HG02642 (cell line): ENCODE measurements around the gene FAM98A.
A peak's percentile ranks its signal among the peaks of the same experiment; 100 is the strongest.

ENCODE experiments used
- ATAC-seq: cut with Tn5 transposase; IDR thresholded peaks from one replicate; pipeline ENCODE4 v1.9.1; 2021; ENCODE audit warnings: mild to moderate bottlenecking; ENCODE audit not compliant: unreplicated experiment, poor library complexity

Gene FAM98A

GRCh38 chr2:33598561-33599174 is 431 bp downstream of the FAM98A start:
- peak; percentile 59 for ATAC-seq

- ATAC-seq = no peak
These were observed 2.1 kb downstream of the FAM98A start for GRCh38 chr2:33597026-33597425.

- no peak for ATAC-seq
These were observed 3.7 kb downstream of the FAM98A start for GRCh38 chr2:33595385-33595784.

DNA sequence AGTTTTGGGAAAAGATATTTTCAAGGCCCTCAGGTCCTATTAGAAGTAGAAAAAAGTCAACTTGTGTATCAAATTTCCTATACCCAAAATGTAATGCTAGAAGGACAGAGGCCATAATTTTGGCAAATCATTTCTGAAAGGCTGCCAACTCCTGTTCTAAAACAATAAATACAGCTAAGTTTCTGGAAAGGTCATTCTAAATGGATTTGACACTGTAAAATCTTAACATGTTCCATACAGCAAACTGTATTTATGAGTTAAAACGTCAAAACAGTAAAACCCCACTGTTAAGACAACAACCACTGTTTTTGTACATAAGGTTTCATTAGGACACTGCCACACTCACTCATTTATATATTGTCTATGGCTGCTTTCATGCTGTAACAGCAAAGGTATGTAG is 9.7 kb downstream of the FAM98A start:
- ATAC-seq = no peak

DNA sequence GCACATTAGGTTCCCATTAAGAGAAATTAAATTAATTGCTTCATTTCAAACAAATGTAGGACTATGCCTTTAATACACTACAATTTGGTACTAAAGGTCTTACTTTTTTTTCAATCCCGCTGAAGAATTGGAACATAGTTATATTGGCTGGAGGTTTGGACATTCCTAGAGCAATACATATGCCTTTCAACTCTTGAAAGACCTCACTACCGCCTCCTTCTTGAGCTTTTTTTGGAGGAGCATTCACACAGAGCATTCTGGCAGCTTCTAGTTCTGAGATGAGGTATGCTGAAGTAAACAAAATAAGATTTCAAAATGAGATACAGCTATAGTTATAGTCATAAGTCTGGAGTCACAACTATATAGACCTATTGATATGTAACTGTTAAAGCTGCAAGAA is 10.9 kb downstream of the FAM98A start:
- no peak for ATAC-seq

DNA sequence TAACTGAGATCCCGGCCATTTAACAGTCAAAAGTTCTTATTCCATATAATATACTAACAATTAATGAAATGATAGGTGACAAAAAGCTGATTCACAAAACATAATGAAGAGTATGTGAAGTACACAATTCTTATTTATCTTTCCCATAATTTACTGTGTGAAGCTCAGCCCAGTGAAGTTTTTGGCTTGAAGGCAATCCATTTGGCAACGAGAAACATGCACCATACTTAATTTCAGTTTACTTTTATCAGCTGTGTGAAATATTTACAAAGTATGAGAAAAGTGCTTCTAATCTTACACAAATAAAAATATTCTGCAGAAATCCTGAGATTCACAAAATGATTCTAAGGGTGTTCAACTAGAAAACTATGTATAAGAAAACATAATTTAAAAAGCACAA is 12.3 kb downstream of the FAM98A start:
- ATAC-seq = no peak

DNA sequence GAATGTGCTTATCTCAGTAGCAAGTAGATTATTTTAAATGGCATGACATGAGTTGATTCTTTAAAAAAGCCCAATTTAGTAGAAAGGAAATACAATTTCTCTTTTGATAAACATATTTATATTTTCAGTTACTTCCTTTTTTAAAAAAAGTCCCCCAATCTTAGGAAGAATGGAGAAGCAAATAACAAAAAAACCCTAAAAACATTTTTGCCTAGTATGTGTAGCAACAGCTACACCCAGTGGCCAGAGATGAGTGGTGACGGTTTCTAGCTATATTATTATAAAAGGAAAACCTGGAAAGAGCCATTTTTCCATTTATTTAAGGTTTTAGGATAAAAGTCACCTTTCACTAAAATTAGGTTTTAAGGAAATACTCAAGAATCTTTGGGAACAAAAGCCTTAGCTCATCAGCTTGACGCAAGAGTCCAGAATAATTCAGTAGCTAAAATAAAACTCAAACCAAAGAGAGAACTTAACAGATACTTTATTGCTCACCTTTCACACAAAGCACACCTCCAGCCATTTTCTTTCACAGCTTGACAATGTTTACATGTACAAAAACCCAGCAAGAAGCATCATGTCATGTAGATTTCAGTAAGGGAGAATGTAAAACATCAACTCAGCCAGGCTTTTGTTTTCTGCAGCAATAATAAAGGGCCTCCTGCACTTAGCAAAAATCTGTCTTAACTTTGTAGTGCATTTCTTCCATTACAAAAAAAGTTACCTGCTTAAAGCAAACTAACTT is 15.7 kb downstream of the FAM98A start:
- ATAC-seq = no peak

DNA sequence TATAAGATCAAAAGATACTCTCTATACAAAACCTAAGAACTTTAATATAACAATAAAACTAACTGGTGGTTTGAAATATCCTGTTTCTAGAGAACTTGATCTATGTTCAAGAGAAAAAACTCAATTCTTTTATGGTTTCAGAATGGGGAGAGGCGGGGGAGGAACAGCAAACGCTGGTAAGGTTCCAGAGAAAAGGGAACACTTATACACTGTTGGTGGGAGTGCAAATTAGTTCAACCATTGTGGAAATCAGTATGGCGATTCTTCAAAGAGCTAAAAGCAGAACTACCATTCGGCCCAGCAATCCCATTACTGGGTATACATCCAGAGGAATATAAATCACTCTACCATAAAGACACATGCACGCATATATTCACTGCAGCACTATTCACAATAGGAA is 17.2 kb downstream of the FAM98A start:
- ATAC-seq = no peak

GRCh38 chr2:33579227-33579626 is 19.9 kb downstream of the FAM98A start:
- ATAC-seq = no peak

DNA sequence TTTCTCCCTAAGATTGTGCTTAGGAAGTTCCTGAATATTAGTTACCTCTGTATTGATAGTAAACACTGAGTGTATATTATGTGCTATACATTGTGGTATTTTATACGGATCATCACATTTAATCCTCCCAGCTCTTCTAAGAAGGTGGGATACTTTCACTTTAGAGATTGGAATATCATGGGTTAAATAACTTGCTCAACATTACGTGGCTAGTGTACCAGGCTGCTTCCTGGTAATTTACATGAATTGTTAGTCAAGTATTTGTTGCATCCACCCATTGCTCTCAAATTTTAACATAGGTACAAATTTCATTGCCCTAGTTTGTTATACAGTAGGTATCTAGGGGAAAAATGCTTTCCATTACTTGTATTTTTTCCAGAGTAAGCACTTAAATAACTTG is 21.4 kb downstream of the FAM98A start:
- ATAC-seq = no peak

- ATAC-seq = no peak
These were observed 22.0 kb downstream of the FAM98A start for GRCh38 chr2:33577084-33577483.

GRCh38 chr2:33573657-33574056 is 25.4 kb downstream of the FAM98A start:
- no peak for ATAC-seq

GRCh38 chr2:33570681-33571080 is 28.4 kb downstream of the FAM98A start:
- ATAC-seq = no peak

DNA sequence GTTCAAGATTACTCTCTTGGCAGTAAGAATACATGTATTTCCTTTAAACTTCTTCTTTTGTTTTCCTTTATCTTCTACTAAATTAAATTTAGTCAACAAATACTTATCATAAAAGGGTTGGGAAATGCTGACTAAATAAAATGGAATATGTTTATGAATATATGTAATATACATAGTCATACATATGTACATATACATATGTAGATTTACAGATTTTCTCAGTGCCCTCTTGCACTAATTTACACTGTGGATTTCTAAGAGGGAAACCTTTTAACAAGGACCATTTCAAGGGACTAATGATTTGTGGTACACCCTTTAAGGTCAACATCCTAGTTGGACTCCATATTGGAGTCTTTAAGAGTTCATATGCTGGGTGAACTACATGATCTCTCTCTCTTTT is 37.2 kb downstream of the FAM98A start:
- no peak for ATAC-seq

GRCh38 chr2:33560017-33560416 is 39.1 kb downstream of the FAM98A start:
- ATAC-seq = no peak

GRCh38 chr2:33559328-33559727 is 39.8 kb downstream of the FAM98A start:
- no peak for ATAC-seq

GRCh38 chr2:33555681-33556080 is 43.4 kb downstream of the FAM98A start:
- no peak for ATAC-seq

GRCh38 chr2:33552758-33553461 is 46.2 kb downstream of the FAM98A start:
- no peak for ATAC-seq

DNA sequence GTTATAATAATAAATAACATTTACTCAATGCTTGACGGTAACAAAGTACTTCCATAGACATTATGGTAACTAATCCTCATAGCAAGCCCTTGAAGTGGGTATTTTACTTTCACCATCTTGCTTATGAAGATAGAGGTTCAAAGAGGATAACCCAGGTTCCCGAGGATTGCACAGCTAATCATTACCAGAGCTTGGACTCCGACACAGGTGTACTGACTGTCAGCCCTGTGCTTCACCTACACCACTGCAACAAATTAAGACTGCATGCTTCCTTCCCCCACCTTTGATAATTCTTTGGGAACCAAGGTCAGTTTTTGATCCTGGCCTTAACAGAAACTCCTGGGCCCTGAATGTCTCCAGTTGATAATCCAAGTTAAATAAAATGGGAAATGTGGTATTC is 48.9 kb downstream of the FAM98A start:
- ATAC-seq = no peak

DNA sequence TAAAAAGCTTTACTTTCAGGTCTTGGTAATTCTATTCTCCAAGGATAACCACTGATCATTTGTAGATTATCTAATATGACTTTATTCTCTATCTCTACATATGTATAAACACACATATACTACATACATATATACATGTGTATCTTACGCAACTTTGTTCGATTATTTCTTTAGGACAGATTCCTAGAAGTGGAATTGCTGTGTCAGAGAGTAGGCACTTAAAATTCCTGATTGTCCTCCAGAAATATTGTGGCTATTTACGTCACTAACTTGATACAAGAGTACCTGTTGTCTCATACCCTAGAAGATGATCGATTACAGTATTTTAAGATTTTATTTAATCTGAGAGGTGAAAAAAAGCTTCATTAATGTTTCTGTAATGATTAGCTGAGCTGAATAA is 57.9 kb downstream of the FAM98A start:
- no peak for ATAC-seq

GRCh38 chr2:33535421-33535820 is 63.7 kb downstream of the FAM98A start:
- ATAC-seq = no peak
